Measurements from ENCODE around the gene FMNL2.

FMNL2 gene

DNA sequence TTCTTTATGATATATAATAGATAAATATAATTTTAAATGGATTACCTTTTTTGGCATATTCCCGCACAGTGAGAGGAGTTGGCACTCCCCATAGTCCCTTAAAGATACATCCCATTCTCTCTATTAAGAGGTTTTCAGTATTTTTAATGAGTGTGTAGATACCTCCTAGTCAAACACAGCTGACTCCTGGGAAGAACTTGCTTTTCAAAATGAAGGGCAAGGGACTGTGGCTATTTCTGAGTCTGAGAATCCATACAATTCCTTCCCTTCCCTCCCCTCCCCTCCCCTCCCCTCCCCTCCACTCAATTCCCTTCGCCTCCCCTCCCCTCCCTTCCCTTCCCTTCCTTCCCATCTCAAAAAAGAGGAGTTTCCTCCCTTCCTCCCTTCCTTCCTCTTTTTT lies 288.8 kb downstream of the FMNL2 start:
- no peak for DNase-seq
- intact Hi-C loops (cut with DNase I): loop anchor here (10.0 kb wide), 1 partner anchor 59 kb away; no protein-coding TSS in a partner anchor

DNA sequence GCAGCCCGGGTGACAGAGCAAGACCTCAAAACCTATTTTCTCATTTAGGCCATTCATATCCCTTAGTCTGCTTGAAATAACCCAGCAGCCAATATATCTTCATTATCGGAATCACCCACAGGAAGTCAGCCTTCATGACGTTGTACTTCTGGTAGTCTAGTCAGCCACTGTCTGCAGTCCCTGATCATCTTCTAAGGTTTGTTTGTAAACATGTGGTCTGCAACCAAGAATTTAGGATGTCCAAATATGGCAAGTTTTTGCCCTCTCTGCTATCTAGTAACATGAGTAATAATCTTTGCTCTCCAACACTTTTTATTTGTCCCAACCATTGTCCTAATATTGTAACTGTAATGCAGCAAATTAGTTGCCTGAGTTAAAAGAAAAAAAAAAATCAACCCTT lies 289.8 kb downstream of the FMNL2 start:
- intact Hi-C loops (cut with DNase I): loop anchor here (5.0 to 10.0 kb wide), 3 partner anchors 60 to 438 kb away; partner anchors contain the start of gene FMNL2
- DNase-seq: no peak

DNA sequence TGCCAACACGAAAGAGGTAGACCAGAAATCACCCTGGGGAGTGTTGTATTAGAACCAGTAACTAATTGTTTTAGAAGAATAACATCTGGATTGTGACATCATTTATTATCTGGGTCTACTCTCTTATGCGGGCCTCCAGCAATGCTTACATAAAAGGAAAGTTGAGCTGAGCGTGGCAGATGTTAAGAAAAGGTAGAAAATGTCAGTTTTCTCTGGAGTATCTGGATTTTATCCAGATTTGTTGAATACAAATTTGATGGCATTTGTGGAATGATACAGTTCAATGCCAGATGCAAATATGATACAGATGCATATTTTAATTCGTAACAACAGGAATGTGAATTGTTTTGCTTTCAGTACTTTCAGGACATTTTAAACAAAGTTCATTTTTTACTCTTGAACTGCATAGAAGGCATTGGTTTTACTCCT lies 292.0 kb downstream of the FMNL2 start:
- no peak for DNase-seq
- intact Hi-C loops (cut with DNase I): loop anchor here (5.0 to 10.0 kb wide), 3 partner anchors 62 to 440 kb away; partner anchors contain the start of gene FMNL2

DNA sequence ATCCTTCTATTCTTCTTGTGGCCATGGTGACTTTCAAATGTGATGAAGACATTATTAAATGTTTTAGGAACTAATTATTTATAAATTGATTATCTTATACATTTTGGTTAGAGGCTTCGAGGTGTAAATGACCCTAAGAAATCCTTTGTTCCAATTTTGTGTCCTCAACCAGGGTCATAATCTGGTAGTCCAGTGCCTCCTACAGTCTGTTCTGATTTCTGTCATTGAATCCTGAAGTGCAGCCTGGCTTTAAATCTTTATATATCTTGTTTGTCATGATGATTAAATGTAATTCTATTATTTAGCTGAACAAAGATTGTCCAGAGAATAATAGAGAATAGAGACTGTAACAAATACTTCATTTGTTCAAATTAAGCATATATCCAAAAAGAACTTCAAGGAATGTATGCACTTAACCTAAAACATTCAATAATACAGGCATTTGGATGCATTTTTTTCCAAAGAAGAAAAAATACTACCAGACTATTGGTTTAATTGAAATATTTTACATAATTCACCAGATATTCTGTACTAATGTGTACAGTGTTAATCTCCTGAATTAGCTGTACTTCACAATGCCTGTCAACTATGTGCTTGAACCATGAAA lies 292.5 kb downstream of the FMNL2 start:
- intact Hi-C loops (cut with DNase I): loop anchor here (5.0 to 10.0 kb wide), 3 partner anchors 63 to 440 kb away; partner anchors contain the start of gene FMNL2
- peak in 1 of 42 donors; percentile 62 for DNase-seq

DNA sequence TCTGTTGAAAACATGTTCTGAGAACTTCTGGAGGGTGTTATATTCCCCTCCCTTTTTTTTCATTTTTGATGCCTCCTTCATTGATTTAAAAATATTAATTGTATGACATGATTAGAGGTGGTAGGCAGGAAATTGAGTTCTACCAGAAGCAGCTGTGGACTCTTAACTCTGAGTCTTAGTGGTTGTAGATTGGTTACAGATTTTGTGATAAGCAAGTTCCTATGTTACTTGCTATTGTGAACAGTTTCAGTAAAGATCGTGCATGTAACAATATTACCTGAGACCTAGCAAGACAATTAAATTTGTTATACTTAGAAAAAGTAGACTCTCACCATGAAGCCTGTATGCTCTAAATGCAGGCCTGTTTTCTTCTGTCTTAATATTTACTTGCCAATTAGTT lies 294.2 kb downstream of the FMNL2 start:
- intact Hi-C loops (cut with DNase I): loop anchor here (5.0 to 10.0 kb wide), 3 partner anchors 64 to 442 kb away; partner anchors contain the start of gene FMNL2
- no peak for DNase-seq

DNA sequence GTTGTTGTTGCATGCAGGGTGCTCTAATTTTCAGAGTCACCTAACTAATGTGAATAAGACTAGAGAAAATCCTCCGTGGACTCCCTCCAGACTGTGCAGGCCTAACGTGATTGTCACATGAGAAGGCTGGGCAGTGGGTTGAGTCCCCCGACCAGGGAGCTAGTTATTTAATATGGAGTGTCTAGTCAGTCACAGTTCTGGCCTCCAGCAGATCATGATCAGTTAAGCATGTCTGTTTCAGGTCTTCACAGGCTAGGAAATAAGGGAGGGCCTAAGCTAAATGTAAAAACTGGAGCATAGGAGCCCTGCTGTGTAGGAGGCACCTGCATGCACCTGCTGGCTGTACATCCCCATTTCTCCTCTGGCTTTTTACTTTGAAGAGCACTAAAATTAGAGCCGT lies 295.5 kb downstream of the FMNL2 start:
- intact Hi-C loops (cut with DNase I): loop anchor here (5.0 kb wide), 1 partner anchor 453 kb away; the partner anchor contains the start of gene STAM2
- DNase-seq: no peak

DNA sequence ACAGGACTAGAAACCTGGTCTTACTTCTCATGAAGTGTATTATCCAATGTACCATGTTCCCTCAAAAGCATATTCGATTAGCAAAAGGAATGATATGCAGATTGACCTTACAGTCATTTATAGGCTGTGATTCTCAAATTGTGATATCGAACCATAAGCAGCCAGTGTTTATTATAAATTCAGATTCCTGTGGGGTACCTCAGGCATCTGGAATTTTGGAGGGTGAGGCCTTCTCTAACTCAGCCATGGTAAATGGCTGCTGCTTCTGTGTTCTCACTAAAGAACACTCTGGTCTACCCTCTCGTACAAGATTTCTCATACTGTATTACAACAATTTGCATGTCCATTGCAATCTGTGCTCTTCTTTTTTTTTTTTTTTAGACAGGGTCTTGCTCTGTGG lies 297.8 kb downstream of the FMNL2 start:
- intact Hi-C loops (cut with DNase I): loop anchor here (5.0 kb wide), 1 partner anchor 455 kb away; the partner anchor contains the start of gene STAM2
- DNase-seq: no peak

DNA sequence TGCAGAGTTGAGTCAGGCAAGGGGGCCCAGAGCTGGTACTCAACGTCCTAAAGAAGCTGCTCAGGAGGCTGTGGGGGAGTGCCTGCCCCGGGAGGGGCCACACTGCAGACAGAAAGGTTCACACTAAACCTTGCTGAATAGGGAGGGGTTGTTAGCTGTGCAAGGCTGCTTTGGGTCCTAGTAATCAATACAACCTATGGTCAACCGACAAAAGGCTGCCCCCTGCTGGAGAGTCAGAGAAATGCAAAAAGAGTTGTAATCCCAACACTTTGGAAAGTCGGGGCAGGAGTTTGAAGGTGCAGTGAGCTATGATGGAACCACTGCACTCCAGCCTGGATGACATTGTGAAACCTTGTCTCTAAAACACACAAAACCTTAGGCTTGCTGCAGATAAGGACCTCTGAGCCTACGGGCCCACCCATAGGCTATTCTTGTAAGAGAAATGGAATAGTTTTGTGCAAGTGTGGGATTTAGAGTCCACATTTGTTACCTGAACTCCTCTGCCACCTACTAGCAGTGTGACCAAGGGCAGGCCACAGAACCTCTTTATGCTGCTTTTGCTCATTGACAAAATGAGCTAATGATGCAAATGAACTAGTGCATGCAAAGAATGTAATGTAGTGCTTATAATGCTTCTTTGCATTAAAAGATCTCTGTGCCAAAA lies 300.8 kb downstream of the FMNL2 start:
- intact Hi-C loops (cut with DNase I): no loop called here
- peak in 40 of 42 donors; percentile 15 to 90 (median 72) for DNase-seq

DNA sequence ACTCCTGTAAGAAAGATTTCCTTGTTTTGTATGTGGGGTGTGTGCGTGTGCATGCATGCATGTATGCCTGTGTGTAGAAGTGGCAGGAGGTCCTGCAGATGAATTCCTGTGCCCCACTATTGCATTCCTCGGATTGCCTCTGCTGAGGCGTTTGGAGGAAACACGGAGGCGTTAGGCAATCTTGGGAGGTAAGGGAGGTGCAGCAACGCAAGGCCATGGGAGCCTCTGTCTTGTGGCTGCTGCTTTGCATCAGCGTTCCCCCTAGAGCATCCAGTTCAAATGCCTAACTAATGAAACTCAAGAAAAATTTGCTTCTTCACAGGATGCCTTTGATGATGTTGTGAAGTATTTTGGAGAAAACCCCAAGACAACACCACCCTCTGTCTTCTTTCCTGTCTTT lies 302.3 kb downstream of the FMNL2 start:
- intact Hi-C loops (cut with DNase I): no loop called here

DNA sequence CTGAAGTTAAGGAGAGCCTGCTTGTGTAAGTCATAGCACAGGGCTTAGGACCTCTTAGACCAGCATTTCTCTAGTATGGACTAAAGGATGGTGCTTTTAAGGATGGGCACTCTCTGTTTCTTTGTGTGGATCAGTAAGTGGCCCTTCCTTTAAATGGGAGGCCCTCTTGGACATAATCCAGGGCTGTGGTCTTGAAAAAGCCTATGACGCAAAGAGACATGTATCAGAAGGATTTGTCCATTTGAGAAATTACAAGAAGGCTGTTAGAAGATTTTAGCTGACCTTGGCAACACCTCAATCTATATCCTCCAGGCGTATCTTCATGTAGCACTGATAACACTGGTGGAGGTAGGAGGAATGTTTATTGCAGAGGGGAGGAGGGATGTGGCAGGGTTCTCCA lies 303.1 kb downstream of the FMNL2 start:
- no peak for DNase-seq
- intact Hi-C loops (cut with DNase I): no loop called here

More for the DNA sequence above, 302.3 kb downstream of the FMNL2 start:
- DNase-seq: no peak

DNA sequence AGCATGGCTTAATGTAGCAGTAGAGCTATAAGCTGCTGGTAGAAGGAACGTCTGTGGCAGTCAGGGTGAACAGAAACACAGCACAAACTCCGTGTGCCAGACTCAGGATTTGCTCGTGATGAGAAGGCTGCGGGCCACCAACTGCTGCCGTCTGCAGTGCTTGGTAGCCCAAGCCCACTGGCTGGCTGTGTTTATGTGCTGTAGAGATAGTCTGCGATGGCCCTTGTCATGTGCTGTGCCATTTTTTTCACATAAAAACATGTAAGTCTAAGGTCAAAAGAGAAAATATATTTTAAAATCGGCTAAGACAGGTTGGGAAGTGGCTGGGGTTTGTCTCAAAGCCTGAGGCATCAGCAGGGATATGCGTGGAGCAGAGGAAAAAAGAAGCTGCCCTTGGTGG lies 303.6 kb downstream of the FMNL2 start:
- intact Hi-C loops (cut with DNase I): no loop called here
- no peak for DNase-seq

DNA sequence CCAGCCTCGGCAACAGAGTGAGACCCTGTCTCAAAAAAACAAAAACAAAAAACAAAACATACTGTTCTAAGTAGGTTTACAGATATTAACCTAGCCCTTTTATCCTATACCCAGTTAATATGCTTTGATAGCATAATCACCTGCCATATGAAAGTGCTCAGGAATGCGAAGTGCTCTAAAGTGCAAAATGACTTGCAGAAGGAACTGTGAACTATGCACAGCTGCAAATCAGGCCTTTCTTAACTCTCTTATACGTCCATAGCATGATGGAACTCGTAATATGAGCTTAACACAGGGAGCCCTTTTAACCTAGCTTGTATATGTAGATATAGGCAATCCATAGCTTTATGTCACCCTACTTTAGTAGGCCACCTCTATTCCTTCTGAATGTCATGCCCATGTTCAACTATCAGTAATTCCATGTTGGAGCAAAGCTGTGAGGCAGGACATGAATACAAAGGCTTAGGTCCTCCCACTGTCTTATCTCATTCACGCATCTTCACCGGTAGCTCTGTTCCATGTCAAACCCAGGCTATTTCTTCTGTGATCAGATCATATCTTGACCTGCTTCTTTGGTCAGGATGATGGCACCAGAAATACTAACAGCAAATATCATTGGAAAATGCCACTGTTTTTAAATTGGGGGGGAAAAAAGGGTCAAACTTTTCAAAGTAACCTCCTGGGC lies 309.4 kb downstream of the FMNL2 start:
- no peak for DNase-seq
- intact Hi-C loops (cut with DNase I): loop anchor here (10.0 kb wide), 1 partner anchor 80 kb away; no protein-coding TSS in a partner anchor

DNA sequence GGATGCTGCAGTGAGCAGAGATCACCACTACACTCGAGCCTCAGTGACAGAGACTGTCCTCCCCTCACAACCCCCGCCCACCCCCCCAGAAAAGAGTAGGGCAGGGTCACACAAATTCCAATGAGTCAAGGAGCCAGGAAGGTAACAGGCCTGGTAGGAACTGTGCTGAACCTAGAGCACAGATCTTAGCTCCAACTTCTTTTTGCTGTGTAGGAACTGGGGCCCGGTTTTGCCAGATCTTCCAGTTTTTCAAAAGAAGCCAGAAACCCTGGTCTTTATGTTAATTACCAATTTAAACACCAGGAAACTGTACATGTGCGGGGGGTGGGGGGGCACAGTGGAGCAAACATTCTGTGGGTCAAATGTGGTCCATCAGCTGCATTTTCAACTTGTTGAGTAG lies 311.3 kb downstream of the FMNL2 start:
- intact Hi-C loops (cut with DNase I): loop anchor here (10.0 kb wide), 1 partner anchor 79 kb away; no protein-coding TSS in a partner anchor
- DNase-seq: no peak

DNA sequence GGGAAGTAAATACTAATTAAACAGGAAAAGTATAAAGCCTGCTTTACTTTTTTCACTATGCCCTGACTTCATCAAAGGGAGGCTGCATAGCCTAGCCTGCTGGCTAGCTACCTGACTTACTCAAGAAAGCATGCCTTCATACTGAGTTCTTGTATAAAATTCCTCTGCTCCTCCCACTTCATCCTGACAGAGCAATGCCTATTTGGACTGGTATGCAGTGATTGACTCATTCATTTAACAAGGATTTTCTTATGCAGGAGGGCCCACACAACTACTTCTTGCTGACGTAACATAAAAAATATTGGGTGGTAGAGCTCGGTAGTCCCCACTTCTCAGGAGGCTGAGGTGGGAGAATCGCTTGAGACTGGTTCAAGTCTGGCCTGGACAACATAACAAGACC lies 311.8 kb downstream of the FMNL2 start:
- intact Hi-C loops (cut with DNase I): loop anchor here (10.0 kb wide), 1 partner anchor 78 kb away; no protein-coding TSS in a partner anchor
- DNase-seq: peak in 6 of 42 donors; percentile 17 to 60 (median 32)

DNA sequence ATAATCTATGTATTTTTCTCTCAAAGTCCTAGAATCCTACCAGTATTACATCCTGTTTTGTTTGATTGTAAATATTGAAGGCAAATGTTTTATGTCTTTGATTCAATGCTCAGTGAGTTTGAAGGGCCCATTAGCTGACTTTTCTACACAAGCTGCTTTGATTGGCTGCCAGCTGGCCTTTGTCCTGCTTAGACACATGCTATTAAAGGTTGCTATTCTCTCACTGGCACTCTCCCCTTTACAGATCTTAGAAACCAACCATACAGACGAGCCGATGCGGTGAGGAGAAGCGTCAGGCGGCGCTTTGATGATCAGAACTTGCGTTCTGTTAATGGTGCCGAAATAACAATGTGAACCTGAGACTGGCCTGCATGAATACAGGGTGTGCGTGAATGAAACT lies 312.6 kb downstream of the FMNL2 start:
- intact Hi-C loops (cut with DNase I): loop anchor here (10.0 kb wide), 1 partner anchor 77 kb away; no protein-coding TSS in a partner anchor
- peak in 35 of 42 donors; percentile 10 to 80 (median 49) for DNase-seq

DNA sequence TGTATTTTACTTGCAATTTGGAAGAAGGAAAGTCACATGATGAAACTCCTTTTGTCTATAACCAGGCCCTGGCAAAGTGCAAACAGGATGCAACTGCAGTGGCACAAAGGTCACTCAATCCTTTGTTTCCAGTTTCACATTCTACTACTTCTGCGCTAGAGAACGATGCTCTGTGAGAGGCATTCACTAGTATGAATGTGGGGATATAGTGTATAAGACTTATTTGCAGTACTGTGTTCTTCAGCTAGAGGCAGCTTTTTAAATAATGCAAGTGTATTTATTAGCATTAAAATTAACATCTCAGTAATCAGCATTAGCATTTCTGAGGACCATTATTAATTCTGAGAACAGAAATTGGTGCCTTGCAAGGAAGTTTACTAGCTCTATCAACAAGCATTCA lies 313.4 kb downstream of the FMNL2 start:
- intact Hi-C loops (cut with DNase I): loop anchor here (10.0 kb wide), 1 partner anchor 76 kb away; no protein-coding TSS in a partner anchor
- DNase-seq: no peak

DNA sequence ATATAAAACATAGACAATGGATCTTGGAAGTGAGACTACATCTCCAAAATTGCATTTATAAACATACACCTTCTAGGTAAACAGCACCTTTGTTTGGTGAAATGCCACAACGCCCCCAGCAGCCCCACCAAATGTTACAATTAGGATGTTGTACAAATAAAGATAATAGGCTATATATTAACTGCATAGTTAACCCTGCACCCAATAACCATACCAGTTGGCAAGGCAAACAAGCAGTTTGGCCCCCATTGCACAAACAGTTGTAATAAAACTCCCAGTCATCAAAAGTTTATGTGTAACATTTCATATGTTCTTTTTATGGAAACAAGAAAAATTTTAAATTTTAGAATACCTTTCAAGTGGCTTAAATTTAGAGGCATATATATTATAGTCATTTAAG lies 315.0 kb downstream of the FMNL2 start:
- intact Hi-C loops (cut with DNase I): loop anchor here (10.0 kb wide), 1 partner anchor 75 kb away; no protein-coding TSS in a partner anchor
- DNase-seq: no peak

DNA sequence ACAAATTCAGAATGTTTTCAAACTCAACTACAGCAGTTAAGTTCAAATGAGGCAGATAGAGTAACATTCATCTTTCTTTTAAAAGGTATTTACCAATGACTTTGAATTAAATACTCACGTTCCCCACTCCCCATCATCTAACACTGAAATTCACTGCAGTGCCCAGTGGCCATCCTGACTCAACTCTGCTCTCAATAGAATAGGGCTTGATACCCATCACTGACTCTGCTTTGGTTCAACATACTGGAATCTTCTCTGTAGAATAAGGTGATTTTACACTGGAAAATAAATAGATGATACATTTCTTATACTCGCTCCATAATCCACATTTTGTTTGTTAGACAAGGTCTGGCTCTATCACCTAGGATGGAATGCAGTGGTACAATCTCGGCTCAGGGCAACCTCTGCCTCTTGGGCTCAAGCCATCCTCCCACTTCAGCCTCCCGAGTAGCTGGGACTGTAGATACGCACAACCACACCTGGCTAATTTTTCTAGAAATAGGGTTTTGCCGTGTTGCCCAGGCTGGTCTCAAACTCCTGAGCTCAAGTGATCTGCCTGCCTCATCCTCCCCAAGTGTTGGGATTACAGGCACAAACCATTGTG lies 315.9 kb downstream of the FMNL2 start:
- intact Hi-C loops (cut with DNase I): no loop called here
- DNase-seq: no peak

DNA sequence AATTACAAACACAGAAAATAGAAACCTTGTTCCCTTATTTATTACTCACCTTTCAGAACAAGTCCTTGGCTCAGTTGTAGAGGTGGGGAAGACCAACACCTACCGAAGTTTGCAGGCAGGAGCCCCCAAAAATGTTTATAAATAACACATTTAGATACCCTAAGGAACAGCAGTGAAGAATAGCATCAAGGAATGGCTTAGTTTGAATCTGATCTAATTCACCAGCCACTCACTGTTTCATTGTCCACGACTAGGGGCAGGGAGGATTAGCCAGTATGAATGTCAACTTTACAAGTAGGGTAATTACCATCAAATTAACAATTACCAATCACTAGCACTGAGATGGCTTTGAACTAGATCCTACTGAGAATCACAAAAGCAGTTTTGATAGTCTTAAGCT lies 316.9 kb downstream of the FMNL2 start:
- intact Hi-C loops (cut with DNase I): no loop called here
- DNase-seq: no peak

Data from head of caudate nucleus (tissue), 42 donors.